Endothelial cell of umbilical vein (primary cell): Measurements from ENCODE around the gene CHRD. TPM values are rescaled to one million over a fixed set of nuclear protein-coding genes. Genes with fewer than 3 reads are reported as not detected.

Experiments used
- BruUV-seq: library from RNA; stranded (reverse); fragments of 400-500 nt; replicated peaks from 2 replicates; lab custom pipeline; 2021; lab: Mats Ljungman, UMichigan
- CTCF ChIA-PET: fragments of 300-600, 350-600 bp; sonication (Branson Sonifier 250); formaldehyde crosslinking; loops from one replicate; lab custom pipeline; 2021; ENCODE audit warnings: antibody characterized with exemption, inconsistent platforms; lab: Charles Lee
- POLR2A ChIA-PET: fragments of 300-600, 350-600 bp; sonication (Branson Sonifier 250); formaldehyde crosslinking; loops from one replicate; lab custom pipeline; 2021; ENCODE audit warnings: antibody characterized with exemption, inconsistent platforms; lab: Charles Lee
- DNase-seq: peaks from one replicate; pipeline ENCODE4 v3.0.0-alpha.2; 2011; ENCODE audit warnings: low read depth, low spot score
- FAIRE-seq: peaks from 2 replicates; lab custom pipeline; 2011; peaks lifted over from hg19 to GRCh38; lab: Jason Lieb, UNC
- H2AFZ ChIP-seq: 2 replicates; pipeline ENCODE4 v1.6.0; 2012; ENCODE audit warnings: low read depth, low read length, control low read depth, inconsistent platforms
- H3K27ac ChIP-seq: 2 replicates; pipeline ENCODE4 v1.5.1; 2011; ENCODE audit warnings: low read depth, mild to moderate bottlenecking, control low read depth, low read length, moderate library complexity; ENCODE audit not compliant: insufficient read depth
- H3K27me3 ChIP-seq, 2 experiments: 2 replicates each; pipeline versions ENCODE4 v1.6.0 to v1.6.1; 2011; ENCODE audit warnings: low read length in 2 of 2, mixed read lengths in 1 of 2; ENCODE audit not compliant: control insufficient read depth in 2 of 2, insufficient read depth in 2 of 2
- H3K36me3 ChIP-seq, 2 experiments: 2 replicates in 1 of 2; 3 replicates in 1 of 2; pipeline ENCODE4 v1.5.1; 2011; ENCODE audit warnings: low read length in 2 of 2, mild to moderate bottlenecking in 1 of 2, moderate library complexity in 1 of 2; ENCODE audit not compliant: control insufficient read depth in 2 of 2, insufficient read depth in 2 of 2; ENCODE audit errors: extremely low read depth in 1 of 2
- H3K4me1 ChIP-seq: 3 replicates; pipeline ENCODE4 v1.5.1; 2011; ENCODE audit warnings: mild to moderate bottlenecking, low read length; ENCODE audit not compliant: control insufficient read depth, insufficient read depth; ENCODE audit errors: extremely low read depth
- H3K4me2 ChIP-seq: 2 replicates; pipeline ENCODE4 v1.6.1; 2011; ENCODE audit warnings: low read length, control low read depth, mixed read lengths; ENCODE audit not compliant: insufficient read depth
- H3K4me3 ChIP-seq, 3 experiments: fragments of 200-600 bp in 1 of 3; sonication (generic), shearing (Covaris generic) in 1 of 3; replicated peaks in 1 of 3; 2 replicates each; pipeline ENCODE4 v1.5.1; 2011 to 2016; ENCODE audit warnings: control low read depth in 3 of 3, low read length in 3 of 3, mild to moderate bottlenecking in 2 of 3, inconsistent platforms in 1 of 3, low read depth in 1 of 3, moderate library complexity in 1 of 3; ENCODE audit not compliant: insufficient read depth in 1 of 3
- H3K79me2 ChIP-seq: 2 replicates; pipeline ENCODE4 v1.6.0; 2012; ENCODE audit warnings: low read length, inconsistent platforms; ENCODE audit not compliant: control insufficient read depth, insufficient read depth
- H3K9ac ChIP-seq: replicated peaks from 2 replicates; pipeline ENCODE3; 2011; ENCODE audit warnings: low read length, control low read depth; ENCODE audit not compliant: insufficient read depth; ENCODE audit errors: extremely low read depth
- H3K9me1 ChIP-seq: replicated peaks from 3 replicates; pipeline ENCODE4 v1.6.0; 2011; ENCODE audit warnings: mild to moderate bottlenecking, low read length; ENCODE audit not compliant: control insufficient read depth, insufficient read depth; ENCODE audit errors: extremely low read depth
- H3K9me3 ChIP-seq: replicated peaks from 2 replicates; pipeline ENCODE4 v1.5.1; 2012; ENCODE audit warnings: low read length, inconsistent platforms; ENCODE audit not compliant: control insufficient read depth, insufficient read depth
- H4K20me1 ChIP-seq: replicated peaks from 2 replicates; pipeline ENCODE3; 2011; ENCODE audit warnings: mild to moderate bottlenecking, low read length; ENCODE audit not compliant: control insufficient read depth, insufficient read depth; ENCODE audit errors: extremely low read depth
- EZH2 ChIP-seq: IDR thresholded peaks from 2 replicates; pipeline ENCODE4 v1.6.1; 2012; ENCODE audit warnings: borderline replicate concordance, low read depth, mild to moderate bottlenecking, moderate library complexity, low read length, inconsistent platforms; ENCODE audit not compliant: severe bottlenecking
- FOS ChIP-seq: IDR thresholded peaks from 2 replicates; pipeline ENCODE4 v1.6.1; 2011; ENCODE audit warnings: mild to moderate bottlenecking, low read length, moderate library complexity, borderline replicate concordance; ENCODE audit not compliant: insufficient read depth
- GATA2 ChIP-seq: IDR thresholded peaks from 2 replicates; pipeline ENCODE4 v1.7.0; 2011; ENCODE audit warnings: low read depth, mild to moderate bottlenecking, moderate library complexity, mixed read lengths, low read length; ENCODE audit not compliant: insufficient read length, insufficient read depth
- JUN ChIP-seq: IDR thresholded peaks from 2 replicates; pipeline ENCODE4 v1.6.1; 2011; ENCODE audit warnings: borderline replicate concordance, low read depth; ENCODE audit not compliant: insufficient read length, insufficient read depth
- MYC ChIP-seq: IDR thresholded peaks from one replicate; pipeline ENCODE4 v1.6.1; 2011; ENCODE audit warnings: mild to moderate bottlenecking, low read depth, low read length
- POLR2AphosphoS5 ChIP-seq: IDR thresholded peaks from 2 replicates; pipeline ENCODE4 v1.6.1; 2012; ENCODE audit warnings: low read depth, mild to moderate bottlenecking, control low read depth, low read length, moderate library complexity; ENCODE audit not compliant: insufficient read depth
- dilution Hi-C: fragments of 300-500 bp; cut with MboI; formaldehyde crosslinking; loops from one replicate; pipeline ENCODE4 v1.15.0; 2019; ENCODE audit warnings: low sequenced_read_pairs; ENCODE audit not compliant: extremely low pct_ligation_motif_present
- intact Hi-C: fragments of 100-400 bp; cut with micrococcal nuclease; formaldehyde crosslinking; loops from one replicate; pipeline ENCODE4 v1.10.0; 2022
- polyA plus RNA-seq, 4 experiments: library from polyadenylated mRNA; depleted of rRNA in 3 of 4; stranded (reverse) in 3 of 4; unstranded in 1 of 4; fragments of >200 nt; gene quantifications; 2 replicates each; pipeline versions ENCODE4 v1.2.1 to v1.2.3, GENCODE V29; 2011 to 2012; ENCODE audit warnings: missing spikeins in 1 of 4
- total RNA-seq: library from RNA; stranded (reverse); gene quantifications from 2 replicates; pipeline ENCODE4 v1.2.3, GENCODE V29; 2021

CHRD gene
- total and polyA plus RNA-seq, 2 donors (not counting 3 experiments of a cell fraction or from before 2014, with no cell fraction given): 0.40 to 0.54 TPM

- intact Hi-C loops: no loop called here
- H3K4me1 ChIP-seq: no peaks in the 10 kb centered on the region
- no peaks in the 10 kb centered on the region for H4K20me1 ChIP-seq
- no peaks in the 10 kb centered on the region for H3K79me2 ChIP-seq
- TF ChIP-seq JUN (no peak), MYC (no peak), POLR2AphosphoS5 (no peak), EZH2 (no peak), GATA2 (no peak), FOS (no peak)
- no peak overlapping the region for H3K4me3 ChIP-seq
- no peak overlapping the region for H3K9ac ChIP-seq
- H3K27me3 ChIP-seq: no peaks in the 10 kb centered on the region
- no peak for DNase-seq
- dilution Hi-C loops: no loop called here
- POLR2A ChIA-PET: no interaction called here
- CTCF ChIA-PET: interaction anchor here (0.9 to 2.6 kb wide), 7 partner anchors 7 to 113 kb away, joined by 3 to 11 read pairs (median 4); no protein-coding TSS in a partner anchor
- H2AFZ ChIP-seq: no peak overlapping the region
- no TSS peak for BruUV-seq
- FAIRE-seq: no peak
- peaks cover 0 to 3% of the 10 kb centered on the region in 2 experiments for H3K36me3 ChIP-seq
- H3K4me2 ChIP-seq: no peak overlapping the region
- H3K9me3 ChIP-seq: no peaks in the 10 kb centered on the region
- no peak overlapping the region for H3K27ac ChIP-seq
- no peaks in the 10 kb centered on the region for H3K9me1 ChIP-seq
Measured at GRCh38 chr3:184355261-184356040, 24.4 kb upstream of the CHRD start.
